ENCODE results near the gene POLA2. TPM values are rescaled to one million over a fixed set of nuclear protein-coding genes. Genes with fewer than 3 reads are reported as not detected.

POLA2 gene
- total and polyA plus RNA-seq, 2 donors (not counting 3 experiments of a cell fraction or from before 2014, with no cell fraction given): 24.0 to 30.0 TPM

DNA sequence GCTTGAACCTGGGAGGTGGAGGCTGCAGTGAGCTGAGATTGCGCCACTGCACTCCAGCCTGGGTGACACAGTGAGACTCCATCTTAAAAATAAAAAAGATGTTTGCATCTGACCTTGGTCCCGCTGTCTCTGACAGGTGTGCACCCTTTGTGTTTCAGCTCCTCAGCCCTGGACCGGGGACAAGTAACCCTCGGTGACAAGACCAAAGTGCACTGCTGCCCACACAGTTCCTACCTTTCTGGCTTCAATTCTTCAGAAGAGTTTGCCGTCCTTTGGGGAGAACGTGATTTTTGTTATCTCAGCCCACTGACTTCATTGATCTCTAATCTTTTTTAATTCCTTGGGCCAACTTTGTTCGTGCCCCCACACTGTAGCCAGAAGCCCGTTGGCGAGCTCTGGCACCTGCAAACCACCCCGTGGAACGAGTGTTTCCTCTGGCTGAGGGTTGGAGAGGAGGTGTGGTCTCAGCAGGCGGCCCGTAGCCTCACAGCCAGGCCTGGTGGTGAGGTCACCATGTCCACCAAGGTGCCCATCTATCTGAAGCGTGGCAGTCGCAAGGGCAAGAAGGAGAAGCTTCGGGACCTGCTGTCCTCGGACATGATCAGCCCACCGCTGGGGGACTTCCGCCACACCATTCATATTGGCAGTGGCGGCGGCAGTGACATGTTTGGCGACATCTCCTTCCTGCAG is 58.8 kb downstream of the POLA2 start:
- H4K20me1 ChIP-seq (replicated peaks; ENCODE audit: control insufficient read depth, extremely low read depth, insufficient read depth, low read length): no peaks in the 10 kb centered on the region
- dilution Hi-C loops (cut with MboI; ENCODE audit: extremely low pct_ligation_motif_present, low sequenced_read_pairs) (no loop called here), intact Hi-C loops (cut with micrococcal nuclease) (no loop called here)
- H3K27ac ChIP-seq (ENCODE audit: insufficient read depth, low read depth, low read length): no peak overlapping the region
- H3K4me3 ChIP-seq (replicated peaks in 1 of 3; ENCODE audit: insufficient read depth in 1 of 3, low read depth in 1 of 3, low read length in 3 of 3): no peak overlapping the region
- no peak overlapping the region for H2AFZ ChIP-seq (ENCODE audit: low read depth, low read length)
- H3K79me2 ChIP-seq (ENCODE audit: control insufficient read depth, insufficient read depth, low read length): peaks cover 72% of the 10 kb centered on the region
- POLR2A ChIA-PET: no interaction called here
- TF ChIP-seq JUN (IDR thresholded peaks at IDR 0.05; ENCODE audit: borderline replicate concordance, insufficient read depth, insufficient read length, low read depth) (no peak), POLR2A (IDR thresholded peaks at IDR 0.05; ENCODE audit: low read depth, low read length) (no peak), GATA2 (IDR thresholded peaks at IDR 0.05; ENCODE audit: insufficient read depth, insufficient read length, low read depth, low read length) (no peak), POLR2AphosphoS5 (IDR thresholded peaks at IDR 0.05; ENCODE audit: insufficient read depth, low read depth, low read length) (no peak), MYC (IDR thresholded peaks at IDR 0.05; ENCODE audit: low read depth, low read length) (no peak), EZH2 (IDR thresholded peaks at IDR 0.05; ENCODE audit: borderline replicate concordance, low read depth, low read length, severe bottlenecking) (no peak), FOS (IDR thresholded peaks at IDR 0.05; ENCODE audit: borderline replicate concordance, insufficient read depth, low read length) (no peak)
- TF ChIP-seq, protein P1, sequence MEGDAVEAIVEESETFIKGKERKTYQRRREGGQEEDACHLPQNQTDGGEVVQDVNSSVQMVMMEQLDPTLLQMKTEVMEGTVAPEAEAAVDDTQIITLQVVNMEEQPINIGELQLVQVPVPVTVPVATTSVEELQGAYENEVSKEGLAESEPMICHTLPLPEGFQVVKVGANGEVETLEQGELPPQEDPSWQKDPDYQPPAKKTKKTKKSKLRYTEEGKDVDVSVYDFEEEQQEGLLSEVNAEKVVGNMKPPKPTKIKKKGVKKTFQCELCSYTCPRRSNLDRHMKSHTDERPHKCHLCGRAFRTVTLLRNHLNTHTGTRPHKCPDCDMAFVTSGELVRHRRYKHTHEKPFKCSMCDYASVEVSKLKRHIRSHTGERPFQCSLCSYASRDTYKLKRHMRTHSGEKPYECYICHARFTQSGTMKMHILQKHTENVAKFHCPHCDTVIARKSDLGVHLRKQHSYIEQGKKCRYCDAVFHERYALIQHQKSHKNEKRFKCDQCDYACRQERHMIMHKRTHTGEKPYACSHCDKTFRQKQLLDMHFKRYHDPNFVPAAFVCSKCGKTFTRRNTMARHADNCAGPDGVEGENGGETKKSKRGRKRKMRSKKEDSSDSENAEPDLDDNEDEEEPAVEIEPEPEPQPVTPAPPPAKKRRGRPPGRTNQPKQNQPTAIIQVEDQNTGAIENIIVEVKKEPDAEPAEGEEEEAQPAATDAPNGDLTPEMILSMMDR (IDR thresholded peaks at IDR 0.05; ENCODE audit: extremely low read depth in 1 of 2, insufficient read depth in 1 of 2, low read depth in 1 of 2, low read length in 2 of 2): no peak
- TF ChIP-seq, protein P2, sequence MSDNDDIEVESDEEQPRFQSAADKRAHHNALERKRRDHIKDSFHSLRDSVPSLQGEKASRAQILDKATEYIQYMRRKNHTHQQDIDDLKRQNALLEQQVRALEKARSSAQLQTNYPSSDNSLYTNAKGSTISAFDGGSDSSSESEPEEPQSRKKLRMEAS (IDR thresholded peaks at IDR 0.05; ENCODE audit: insufficient read depth, insufficient read length): no peak
- no TSS peak for BruUV-seq (replicated peaks)
- H3K4me2 ChIP-seq (ENCODE audit: insufficient read depth, low read length): no peak overlapping the region
- no peak for FAIRE-seq
- H3K27me3 ChIP-seq (ENCODE audit: control insufficient read depth in 2 of 2, insufficient read depth in 2 of 2, low read length in 2 of 2): no peaks in the 10 kb centered on the region
- H3K9me1 ChIP-seq (replicated peaks; ENCODE audit: control insufficient read depth, extremely low read depth, insufficient read depth, low read length): no peaks in the 10 kb centered on the region
- peaks cover 23% of the 10 kb centered on the region for H3K4me1 ChIP-seq (ENCODE audit: control insufficient read depth, extremely low read depth, insufficient read depth, low read length)
- CTCF ChIA-PET: interaction anchor here (1.5 to 9.0 kb wide), 2 partner anchors 11 to 45 kb away, joined by 5 to 345 read pairs; partner anchors contain the start of gene DPF2
- DNase-seq (ENCODE audit: low read depth, low spot score): no peak
- H3K9me3 ChIP-seq (replicated peaks; ENCODE audit: control insufficient read depth, insufficient read depth, low read length): no peaks in the 10 kb centered on the region
- no peak overlapping the region for H3K9ac ChIP-seq (replicated peaks; ENCODE audit: extremely low read depth, insufficient read depth, low read length)
- H3K36me3 ChIP-seq (ENCODE audit: control insufficient read depth in 2 of 2, extremely low read depth in 1 of 2, insufficient read depth in 2 of 2, low read length in 2 of 2): peaks cover 22 to 26% of the 10 kb centered on the region in 2 experiments

Measured in endothelial cell of umbilical vein (primary cell).